Measurements from ENCODE around the gene ZNF583.

Gene ZNF583

DNA sequence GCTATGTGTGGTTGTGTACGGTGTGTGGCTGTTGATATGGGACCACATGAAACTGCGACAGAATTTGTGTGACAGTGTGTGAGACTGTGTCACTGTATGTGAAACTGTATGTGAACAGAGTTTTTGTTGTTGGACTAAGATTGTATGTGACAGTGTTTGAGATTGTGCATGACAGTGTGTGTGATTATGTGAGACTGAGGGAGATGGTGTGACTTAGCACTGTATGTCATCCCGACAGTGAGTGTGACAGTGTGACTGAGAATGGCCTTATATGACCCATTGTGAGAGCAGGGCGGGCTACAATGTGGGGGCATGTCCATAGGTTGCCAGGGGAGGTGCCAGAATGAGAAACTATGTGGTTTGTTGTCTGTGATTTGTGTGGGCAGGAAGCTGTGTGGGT is 930 bp downstream of the ZNF583 start:
- TF ChIP-seq, protein P1, sequence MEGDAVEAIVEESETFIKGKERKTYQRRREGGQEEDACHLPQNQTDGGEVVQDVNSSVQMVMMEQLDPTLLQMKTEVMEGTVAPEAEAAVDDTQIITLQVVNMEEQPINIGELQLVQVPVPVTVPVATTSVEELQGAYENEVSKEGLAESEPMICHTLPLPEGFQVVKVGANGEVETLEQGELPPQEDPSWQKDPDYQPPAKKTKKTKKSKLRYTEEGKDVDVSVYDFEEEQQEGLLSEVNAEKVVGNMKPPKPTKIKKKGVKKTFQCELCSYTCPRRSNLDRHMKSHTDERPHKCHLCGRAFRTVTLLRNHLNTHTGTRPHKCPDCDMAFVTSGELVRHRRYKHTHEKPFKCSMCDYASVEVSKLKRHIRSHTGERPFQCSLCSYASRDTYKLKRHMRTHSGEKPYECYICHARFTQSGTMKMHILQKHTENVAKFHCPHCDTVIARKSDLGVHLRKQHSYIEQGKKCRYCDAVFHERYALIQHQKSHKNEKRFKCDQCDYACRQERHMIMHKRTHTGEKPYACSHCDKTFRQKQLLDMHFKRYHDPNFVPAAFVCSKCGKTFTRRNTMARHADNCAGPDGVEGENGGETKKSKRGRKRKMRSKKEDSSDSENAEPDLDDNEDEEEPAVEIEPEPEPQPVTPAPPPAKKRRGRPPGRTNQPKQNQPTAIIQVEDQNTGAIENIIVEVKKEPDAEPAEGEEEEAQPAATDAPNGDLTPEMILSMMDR (IDR thresholded peaks at IDR 0.05), result no peak
- Histone ChIP-seq H3K9me3 (peaks cover 5 to 55% (median 20%) of the 10 kb centered on the region in 3 donors), H3K27me3 (no peaks in the 10 kb centered on the region), H3K4me3 (peak overlapping the region in 1 of 2 donors; percentile 70), H3K27ac (no peak overlapping the region), H3K4me1 (peaks cover 0 to 15% (median 9%) of the 10 kb centered on the region in 4 donors), H3K36me3 (peaks cover 35 to 52% (median 39%) of the 10 kb centered on the region in 3 donors)
- intact Hi-C loops (cut with DNase I; ENCODE audit: low total_unique reads), result loop anchor here (5.0 kb wide), 1 partner anchor 1787 kb away; no protein-coding TSS in a partner anchor
- no peak for DNase-seq

DNA sequence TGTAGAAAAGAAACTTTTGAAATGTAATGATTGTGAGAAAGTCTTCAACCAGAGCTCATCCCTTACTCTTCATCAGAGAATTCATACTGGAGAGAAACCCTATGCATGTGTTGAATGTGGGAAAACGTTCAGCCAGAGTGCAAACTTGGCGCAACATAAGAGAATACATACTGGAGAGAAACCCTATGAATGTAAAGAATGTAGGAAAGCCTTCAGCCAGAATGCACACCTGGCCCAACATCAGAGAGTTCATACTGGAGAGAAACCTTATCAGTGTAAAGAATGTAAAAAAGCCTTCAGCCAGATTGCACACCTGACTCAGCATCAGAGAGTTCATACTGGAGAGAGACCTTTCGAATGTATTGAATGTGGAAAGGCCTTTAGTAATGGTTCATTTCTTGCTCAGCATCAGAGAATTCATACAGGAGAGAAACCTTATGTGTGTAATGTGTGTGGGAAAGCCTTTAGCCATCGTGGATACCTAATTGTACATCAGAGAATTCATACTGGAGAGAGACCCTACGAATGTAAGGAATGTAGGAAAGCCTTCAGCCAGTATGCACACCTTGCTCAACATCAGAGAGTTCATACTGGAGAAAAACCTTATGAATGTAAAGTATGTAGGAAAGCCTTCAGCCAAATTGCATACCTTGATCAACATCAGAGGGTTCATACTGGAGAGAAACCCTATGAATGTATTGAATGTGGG is 19.3 kb downstream of the ZNF583 start:
- H3K4me3 ChIP-seq, result no peak overlapping the region
- no peak for DNase-seq
- intact Hi-C loops (cut with DNase I; ENCODE audit: low total_unique reads), result no loop called here
- TF ChIP-seq, protein P1 (IDR thresholded peaks at IDR 0.05), result no peak
- H3K27ac ChIP-seq, result no peak overlapping the region
- no peaks in the 10 kb centered on the region for H3K27me3 ChIP-seq
- no peaks in the 10 kb centered on the region for H3K4me1 ChIP-seq
- H3K9me3 ChIP-seq, result peaks cover 27 to 100% (median 94%) of the 10 kb centered on the region in 3 donors
- peaks cover 50 to 98% (median 78%) of the 10 kb centered on the region in 3 donors for H3K36me3 ChIP-seq

DNA sequence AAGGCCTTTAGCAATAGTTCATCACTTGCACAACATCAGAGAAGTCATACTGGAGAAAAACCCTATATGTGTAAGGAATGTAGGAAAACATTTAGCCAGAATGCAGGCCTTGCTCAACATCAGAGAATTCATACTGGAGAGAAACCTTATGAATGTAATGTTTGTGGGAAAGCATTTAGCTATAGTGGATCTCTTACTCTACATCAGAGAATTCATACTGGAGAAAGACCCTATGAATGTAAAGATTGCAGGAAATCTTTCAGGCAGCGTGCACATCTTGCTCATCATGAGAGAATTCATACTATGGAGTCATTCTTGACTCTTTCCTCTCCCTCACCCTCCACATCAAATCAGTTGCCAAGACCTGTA is 19.8 kb downstream of the ZNF583 start:
- H3K27me3 ChIP-seq, result no peaks in the 10 kb centered on the region
- TF ChIP-seq, protein P1 (IDR thresholded peaks at IDR 0.05), result no peak
- peaks cover 31 to 100% (median 94%) of the 10 kb centered on the region in 3 donors for H3K9me3 ChIP-seq
- no peak overlapping the region for H3K27ac ChIP-seq
- intact Hi-C loops (cut with DNase I; ENCODE audit: low total_unique reads), result no loop called here
- H3K4me3 ChIP-seq, result no peak overlapping the region
- no peaks in the 10 kb centered on the region for H3K4me1 ChIP-seq
- DNase-seq, result no peak
- H3K36me3 ChIP-seq, result peaks cover 44 to 98% (median 73%) of the 10 kb centered on the region in 3 donors

DNA sequence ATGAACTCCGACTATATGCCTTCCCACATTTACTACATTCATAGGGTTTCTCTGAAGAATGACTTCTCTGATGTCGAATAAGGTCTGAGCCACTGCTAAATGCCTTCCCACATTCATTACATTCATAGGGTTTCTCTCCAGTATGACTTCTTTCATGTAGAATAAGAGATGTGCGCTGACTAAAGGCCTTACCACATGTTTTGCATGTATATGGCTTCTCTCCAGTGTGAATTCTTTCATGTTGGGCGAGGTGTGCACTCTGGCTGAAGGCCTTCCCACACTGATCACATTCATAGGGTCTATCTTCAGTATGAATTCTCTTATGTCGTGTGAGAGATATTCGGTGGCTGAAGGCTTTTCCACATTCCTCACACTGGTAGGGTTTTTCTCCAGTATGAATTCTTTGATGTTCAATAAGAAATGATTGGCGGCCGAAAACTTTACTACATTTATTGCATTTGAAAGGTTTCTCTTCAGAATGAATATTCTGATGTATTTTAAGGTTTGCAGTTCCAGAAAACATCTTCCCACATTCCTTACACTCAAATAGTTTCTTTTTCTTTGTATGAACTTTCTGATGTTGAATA is 37.2 kb downstream of the ZNF583 start:
- no peak overlapping the region for H3K4me3 ChIP-seq

DNA sequence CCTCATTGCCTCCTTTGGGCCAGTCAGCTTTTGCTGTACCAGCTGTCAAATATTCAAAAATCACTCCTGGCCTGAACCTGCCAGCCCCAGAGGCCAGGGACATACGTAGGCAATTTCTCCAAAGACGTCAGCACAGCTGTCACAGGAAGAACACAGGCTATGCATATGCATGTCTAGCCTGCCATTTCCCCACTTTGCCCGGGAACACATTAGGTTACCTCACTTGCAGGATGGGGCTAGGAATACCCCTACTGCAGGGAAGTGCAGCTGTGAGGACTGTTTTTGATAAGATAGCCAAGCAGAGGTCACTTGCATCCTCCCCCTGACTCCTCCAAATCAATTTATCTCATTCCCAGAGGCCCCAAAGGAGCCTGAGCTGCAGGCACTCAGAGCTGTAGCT is 70.2 kb downstream of the ZNF583 start:
- no peak for DNase-seq
- no peaks in the 10 kb centered on the region for H3K27me3 ChIP-seq
- H3K9me3 ChIP-seq, result peaks cover 0 to 61% (median 49%) of the 10 kb centered on the region in 3 donors
- H3K27ac ChIP-seq, result no peak overlapping the region
- peaks cover 0 to 22% (median 15%) of the 10 kb centered on the region in 4 donors for H3K4me1 ChIP-seq
- TF ChIP-seq, protein P1 (IDR thresholded peaks at IDR 0.05), result no peak
- intact Hi-C loops (cut with DNase I; ENCODE audit: low total_unique reads), result no loop called here
- H3K36me3 ChIP-seq, result peaks cover 44 to 53% (median 51%) of the 10 kb centered on the region in 3 donors
- no peak overlapping the region for H3K4me3 ChIP-seq

More for the DNA sequence above, 37.2 kb downstream of the ZNF583 start:
- Histone ChIP-seq H3K36me3 (peaks cover 25 to 65% (median 56%) of the 10 kb centered on the region in 3 donors), H3K27ac (no peak overlapping the region), H3K4me1 (no peaks in the 10 kb centered on the region), H3K27me3 (no peaks in the 10 kb centered on the region), H3K9me3 (peaks cover 22 to 87% (median 83%) of the 10 kb centered on the region in 3 donors)
- intact Hi-C loops (cut with DNase I; ENCODE audit: low total_unique reads), result no loop called here
- TF ChIP-seq, protein P1 (IDR thresholded peaks at IDR 0.05), result no peak
- DNase-seq, result no peak
